Gastroesophageal sphincter (tissue), 4 donors: ENCODE results near the gene CRACR2A. TPM values are rescaled to one million over a fixed set of nuclear protein-coding genes. Genes with fewer than 3 reads are reported as not detected.

ENCODE experiments used
- ATAC-seq: fragments of 150-250 bp; one replicate; pipeline ENCODE4 v1.9.1; 2016; ENCODE audit warnings: mild to moderate bottlenecking, moderate library complexity
- H3K27ac ChIP-seq, 4 donors: fragments of 200-600 bp; sonication (generic) in 3 of 4; 1 replicate in 3 of 4; 2 replicates in 1 of 4; pipeline ENCODE4 v1.5.1; 2016 to 2019
- H3K27me3 ChIP-seq: fragments of 200-600 bp; sonication (generic); one replicate; pipeline ENCODE4 v1.5.1; 2019
- H3K36me3 ChIP-seq, 2 donors: fragments of 200-600 bp; sonication (generic); one replicate each; pipeline ENCODE4 v1.5.1; 2019; ENCODE audit warnings: control low read depth in 1 of 2
- H3K4me1 ChIP-seq, 3 donors: fragments of 200-600 bp; sonication (generic); 1 replicate in 2 of 3; 2 replicates in 1 of 3; pipeline ENCODE4 v1.5.1; 2016 to 2019; ENCODE audit warnings: control low read depth in 2 of 3
- H3K4me3 ChIP-seq, 2 donors: fragments of 200-600 bp; sonication (generic); one replicate each; pipeline ENCODE4 v1.5.1; 2019; ENCODE audit warnings: mild to moderate bottlenecking in 1 of 2, moderate library complexity in 1 of 2
- H3K9me3 ChIP-seq, 3 donors: fragments of 200-600 bp; sonication (generic); one replicate each; pipeline ENCODE4 v1.5.1; 2017 to 2019; ENCODE audit warnings: control low read depth in 2 of 3
- CTCF ChIP-seq, 4 experiments: fragments of 200-600 bp in 2 of 4; fragments of 450-650 bp in 2 of 4; sonication (generic) in 1 of 4; IDR thresholded peaks; one replicate each; pipeline ENCODE4 v1.5.1; 2017 to 2019; ENCODE audit warnings: antibody characterized with exemption in 4 of 4, mild to moderate bottlenecking in 2 of 4, moderate library complexity in 2 of 4
- EP300 ChIP-seq: sonication (generic); formaldehyde crosslinking; IDR thresholded peaks from one replicate; pipeline ENCODE4 v1.6.1; 2017; ENCODE audit warnings: antibody characterized with exemption, mild to moderate bottlenecking
- POLR2A ChIP-seq, 2 donors: fragments of 450-650 bp; IDR thresholded peaks; one replicate each; pipeline ENCODE4 v1.6.1; 2017; ENCODE audit warnings: antibody characterized with exemption in 2 of 2, mild to moderate bottlenecking in 2 of 2, moderate library complexity in 1 of 2
- POLR2AphosphoS5 ChIP-seq: sonication (generic); formaldehyde crosslinking; IDR thresholded peaks from one replicate; pipeline ENCODE4 v1.6.1; 2017; ENCODE audit warnings: antibody characterized with exemption
- WGBS, 2 donors: methylation state at CpG; one replicate each; pipeline ENCODE4 v1.1.5; 2018; ENCODE audit warnings: low coverage in 1 of 2; 5-methylcytosine and 5-hydroxymethylcytosine counted together
- total RNA-seq, 4 donors: library from RNA; depleted of rRNA; stranded (reverse); fragments of >200 nt; gene quantifications; one replicate each; pipeline ENCODE4 v1.1.0, GENCODE V29; 2016

Gene CRACR2A
- total RNA-seq, 4 donors from 2014 or later: 2.2 to 5.4 (median 3.0) TPM

GRCh38 chr12:3744229-3744901 is 8.5 kb downstream of the CRACR2A start:
- H3K4me1 ChIP-seq: no peaks in the 10 kb centered on the region
- no peak overlapping the region for H3K27ac ChIP-seq
- H3K36me3 ChIP-seq: no peaks in the 10 kb centered on the region
- H3K27me3 ChIP-seq: no peaks in the 10 kb centered on the region
- no peak overlapping the region for H3K4me3 ChIP-seq
- TF ChIP-seq POLR2A (IDR thresholded peaks at IDR 0.05) (no peak), POLR2AphosphoS5 (no peak), CTCF (IDR thresholded peaks at IDR 0.05) (no peak), EP300 (no peak)
- H3K9me3 ChIP-seq: peaks cover 0 to 7% (median 0%) of the 10 kb centered on the region in 3 donors
- ATAC-seq: no peak
- 64 to 67% methylated on average over 4 to 6 of the region's 6 CpGs for WGBS, 2 donors

DNA sequence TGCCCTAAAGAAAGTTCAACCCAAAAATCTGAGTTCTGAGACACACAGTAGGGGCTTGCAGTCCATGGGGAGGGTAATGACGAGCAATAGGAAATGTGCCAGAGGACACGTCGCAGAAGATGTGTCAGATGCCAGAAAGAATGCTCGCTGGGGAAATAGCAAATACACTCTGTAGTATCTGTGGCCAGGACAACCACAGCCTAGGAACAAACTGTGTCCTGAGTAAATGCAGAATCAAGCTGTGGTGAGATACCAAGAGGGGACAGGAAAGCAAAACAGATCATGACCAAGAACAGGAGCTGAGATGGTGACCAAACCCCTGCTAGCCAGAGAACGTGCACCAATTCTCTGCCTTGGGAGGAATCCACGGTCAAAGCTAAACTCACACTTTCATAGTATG is 9.1 kb downstream of the CRACR2A start:
- Histone ChIP-seq H3K27me3 (no peaks in the 10 kb centered on the region), H3K36me3 (no peaks in the 10 kb centered on the region), H3K4me3 (no peak overlapping the region), H3K9me3 (peaks cover 0 to 7% (median 0%) of the 10 kb centered on the region in 3 donors), H3K27ac (no peak overlapping the region), H3K4me1 (no peaks in the 10 kb centered on the region)
- ATAC-seq: no peak
- WGBS, 2 donors: 44 to 46% methylated on average over 6 of the region's 6 CpGs
- TF ChIP-seq POLR2AphosphoS5 (no peak), POLR2A (IDR thresholded peaks at IDR 0.05) (no peak), EP300 (no peak), CTCF (IDR thresholded peaks at IDR 0.05) (no peak)

DNA sequence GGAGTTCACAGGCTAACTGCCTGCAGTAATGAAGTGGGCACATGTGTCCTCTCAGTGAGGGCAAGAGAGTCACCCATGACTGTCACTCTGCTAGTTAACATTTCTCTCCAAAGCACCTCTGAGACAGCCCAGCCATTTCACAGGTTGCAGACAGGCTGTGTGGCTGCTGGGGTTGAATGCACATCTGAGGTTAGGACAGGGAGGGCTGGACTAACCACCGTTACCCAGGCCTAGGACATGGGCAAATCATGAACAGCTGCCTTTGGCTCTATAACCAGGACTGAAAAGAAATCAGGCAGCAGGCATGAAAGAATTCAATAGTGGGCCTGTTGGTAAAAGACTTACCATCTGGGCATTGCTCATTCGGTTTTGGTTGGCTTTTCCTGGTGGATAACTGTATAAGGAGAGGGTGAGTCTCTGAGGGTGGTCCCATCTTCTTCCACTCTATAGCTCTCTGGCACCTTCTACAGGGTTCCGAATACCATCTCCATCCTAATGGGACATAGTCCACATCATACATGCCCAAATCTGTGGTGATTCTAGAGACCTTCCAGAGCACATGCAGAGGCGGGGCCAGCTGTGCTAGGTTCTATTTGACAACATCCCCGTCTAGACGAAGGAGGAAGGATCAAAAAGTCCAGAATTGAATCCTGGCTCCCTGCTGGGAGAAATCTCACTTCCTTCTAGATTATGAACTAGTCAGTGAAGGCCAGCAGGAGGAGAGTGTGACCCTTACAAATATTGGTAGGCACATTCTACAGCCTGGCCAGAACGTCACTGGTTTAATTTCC is 10.8 kb downstream of the CRACR2A start:
- Histone ChIP-seq H3K36me3 (no peaks in the 10 kb centered on the region), H3K9me3 (peaks cover 0 to 7% (median 0%) of the 10 kb centered on the region in 3 donors), H3K27ac (no peak overlapping the region), H3K27me3 (no peaks in the 10 kb centered on the region), H3K4me3 (no peak overlapping the region), H3K4me1 (no peaks in the 10 kb centered on the region)
- no peak for ATAC-seq
- TF ChIP-seq POLR2AphosphoS5 (no peak), CTCF (IDR thresholded peaks at IDR 0.05) (no peak), EP300 (no peak), POLR2A (IDR thresholded peaks at IDR 0.05) (no peak)
- 81 to 100% methylated on average over 2 to 6 of the region's 7 CpGs for WGBS, 2 donors

- H3K4me1 ChIP-seq: no peaks in the 10 kb centered on the region
- H3K4me3 ChIP-seq: no peak overlapping the region
- no peaks in the 10 kb centered on the region for H3K36me3 ChIP-seq
- H3K27ac ChIP-seq: no peak overlapping the region
- TF ChIP-seq POLR2AphosphoS5 (no peak), POLR2A (IDR thresholded peaks at IDR 0.05) (no peak), CTCF (IDR thresholded peaks at IDR 0.05) (no peak), EP300 (no peak)
- H3K27me3 ChIP-seq: no peaks in the 10 kb centered on the region
- no peaks in the 10 kb centered on the region for H3K9me3 ChIP-seq
- 74 to 100% methylated on average over 1 to 2 of the region's 2 CpGs for WGBS, 2 donors
- no peak for ATAC-seq
Measured at GRCh38 chr12:3740480-3741231, 12.3 kb downstream of the CRACR2A start.
